Right renal cortex interstitium (tissue), 3 donors: ENCODE results near the gene DPPA3. TPM values are rescaled to one million over a fixed set of nuclear protein-coding genes. Genes with fewer than 3 reads are reported as not detected.
"Not testable (repeated sequence)": the region's sequence is repeated elsewhere in the genome, so short reads cannot be mapped to it uniquely, and the experiment has no call there.

Experiments used
- DNase-seq, 3 donors: peaks; one replicate each; pipeline ENCODE4 v3.0.0-alpha.2; 2013; ENCODE audit warnings: low read depth in 3 of 3, low spot score in 2 of 3
- polyA plus RNA-seq, 3 donors: library from polyadenylated mRNA; unstranded; fragments of 120-200 nt; gene quantifications; one replicate each; pipeline ENCODE4 v1.2.1, GENCODE V29; 2013; ENCODE audit not compliant: insufficient read length in 3 of 3

Gene DPPA3
- not detected for polyA plus RNA-seq

DNA sequence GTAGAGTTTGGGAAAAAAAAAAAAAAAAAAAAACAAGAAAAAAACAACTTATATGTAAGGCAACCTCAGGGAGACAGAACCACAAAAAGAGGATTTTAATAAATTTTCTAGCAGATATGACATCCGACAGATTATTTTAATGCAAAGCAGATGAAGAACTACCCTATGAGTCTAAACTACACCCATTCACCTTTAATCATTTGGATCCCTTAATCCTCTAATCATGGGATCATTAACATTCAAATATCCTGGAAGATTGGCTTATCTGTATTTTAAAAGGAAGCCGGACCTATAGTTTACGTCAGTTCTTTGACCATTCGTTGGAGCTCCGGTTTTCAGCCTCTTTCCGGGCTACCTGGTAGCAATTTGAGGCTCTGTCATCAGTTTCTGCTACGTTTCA is at the start of gene DPPA3:
Gene DPPA3, plus strand, starts transcription at position 301 of the 400 bp plus-strand sequence. CDS start 138 bp downstream, outside the sequence.
- DNase-seq, result no peak

DNA sequence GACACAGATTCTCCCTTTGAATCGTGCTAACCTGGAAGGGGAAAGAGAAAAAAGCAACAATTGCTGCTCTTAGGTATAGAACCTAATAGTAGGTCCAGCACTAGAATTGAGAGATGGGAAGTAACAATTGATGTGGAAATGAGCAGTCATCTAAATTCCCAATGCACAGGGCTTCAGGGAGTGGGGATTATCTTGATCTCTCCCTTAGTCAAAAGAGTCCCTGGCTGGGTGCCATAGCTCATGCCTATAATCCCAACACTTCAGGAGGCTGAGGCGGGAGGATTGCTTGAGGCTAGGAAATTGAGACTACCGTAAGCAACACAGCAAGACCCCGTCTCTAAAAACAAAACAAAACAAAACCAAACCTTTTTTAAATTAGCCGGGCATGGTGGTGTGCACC is 49.5 kb upstream of the DPPA3 start:
- DNase-seq, result no peak

DNA sequence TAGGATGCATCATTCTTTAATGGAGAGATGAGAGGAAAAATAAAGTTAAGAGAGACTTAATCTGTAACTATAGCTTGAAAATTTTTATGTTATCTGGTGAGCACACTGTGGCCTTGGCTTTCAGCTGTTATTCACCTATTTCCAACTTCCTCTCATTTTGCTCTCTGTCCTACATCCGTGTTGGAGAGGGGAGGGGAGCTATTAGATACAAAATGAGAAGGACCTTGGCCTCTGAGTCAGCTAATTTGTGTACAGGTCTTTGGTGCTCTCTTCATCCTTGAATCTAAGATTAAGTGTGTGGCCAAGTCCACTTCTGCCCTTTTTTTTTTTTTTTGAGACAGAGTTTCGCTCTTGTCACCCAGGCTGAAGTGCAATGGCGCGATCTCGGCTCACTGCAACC is 44.6 kb upstream of the DPPA3 start:
- DNase-seq, result no peak

GRCh38 chr12:7667125-7667524 is 44.1 kb upstream of the DPPA3 start:
- no peak for DNase-seq

DNA sequence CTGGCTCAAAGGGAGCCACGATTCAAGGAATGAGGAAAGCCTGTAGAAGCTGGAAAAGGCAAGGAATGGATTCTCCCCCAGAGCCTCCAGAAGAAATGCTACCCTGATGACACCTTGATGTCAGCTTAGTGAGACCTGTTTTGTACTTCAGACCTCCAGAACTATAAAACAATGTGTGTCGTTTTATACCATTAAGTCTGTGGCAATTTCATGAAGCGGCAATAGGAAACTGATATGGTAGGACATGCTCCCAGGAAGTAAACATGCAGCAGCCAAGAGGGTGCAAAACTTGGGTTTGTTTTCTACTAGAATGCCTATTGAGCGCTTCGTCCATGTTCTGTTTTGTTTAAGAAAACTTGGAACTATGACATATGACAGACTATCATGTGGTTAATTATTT is 43.1 kb upstream of the DPPA3 start:
- DNase-seq, result no peak

GRCh38 chr12:7675455-7675854 is 35.8 kb upstream of the DPPA3 start:
- DNase-seq, result not testable (repeated sequence)

- DNase-seq, result peak; percentile 18 to 27 (median 27)
Observed at GRCh38 chr12:7677432-7677888, 33.8 kb upstream of the DPPA3 start.

DNA sequence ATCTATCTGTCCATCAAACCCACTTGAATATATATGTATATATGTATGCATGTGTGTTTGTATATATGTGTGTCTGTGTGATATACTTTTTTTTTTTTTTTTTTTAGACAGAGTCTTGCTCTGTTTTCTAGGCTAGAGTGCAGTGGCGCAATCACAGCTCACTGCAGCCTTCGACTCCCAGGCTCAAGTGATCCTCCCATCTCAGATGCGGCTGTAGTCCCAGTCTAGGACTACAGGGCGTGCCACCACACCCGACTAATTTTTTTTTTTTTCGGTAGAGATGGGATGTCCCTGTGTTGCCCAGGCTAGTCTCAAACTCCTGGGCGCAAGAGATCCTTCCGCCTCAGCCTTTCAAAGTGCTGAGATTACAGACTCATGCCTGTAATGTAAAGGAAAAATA is 32.5 kb upstream of the DPPA3 start:
- DNase-seq, result no peak

DNA sequence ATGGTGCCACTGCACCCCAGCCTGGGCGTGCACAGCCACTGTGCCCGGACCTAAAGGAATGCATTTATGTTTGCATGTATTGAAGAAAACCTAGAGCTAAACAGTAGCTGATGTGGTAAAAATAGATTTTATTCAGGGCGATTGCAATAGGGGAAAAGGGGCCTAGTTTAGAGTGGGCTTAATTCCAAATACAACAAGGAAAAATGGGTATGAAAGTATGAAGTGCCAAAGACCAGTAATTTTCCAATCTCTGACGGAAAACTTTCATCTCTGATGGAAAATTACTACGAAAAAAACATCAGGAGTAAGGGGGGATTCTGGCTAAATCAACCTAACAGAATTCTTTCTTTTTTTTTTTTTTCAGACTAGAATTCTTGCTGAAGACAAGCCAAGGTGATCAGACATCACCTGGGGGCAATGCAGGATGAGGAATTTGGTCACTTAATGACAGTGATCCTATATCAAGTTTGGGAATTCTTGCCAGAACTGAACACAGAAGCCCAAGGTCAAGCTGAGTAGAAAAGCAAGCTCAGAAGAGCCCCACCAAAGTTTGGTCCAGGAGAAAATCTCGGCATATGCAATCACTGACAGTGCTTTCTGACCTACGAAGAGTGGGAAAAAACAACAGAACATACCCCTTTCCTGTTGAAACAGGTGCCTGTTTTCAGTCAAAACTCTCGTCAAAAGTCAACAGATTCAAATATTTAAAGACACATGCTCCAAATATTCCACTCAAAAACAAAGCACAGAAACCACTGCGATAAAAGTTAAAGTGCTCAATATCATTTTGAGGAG is 31.8 kb upstream of the DPPA3 start:
- DNase-seq, result no peak

- DNase-seq, result no peak
Observed at GRCh38 chr12:7681535-7681934, 29.7 kb upstream of the DPPA3 start.

DNA sequence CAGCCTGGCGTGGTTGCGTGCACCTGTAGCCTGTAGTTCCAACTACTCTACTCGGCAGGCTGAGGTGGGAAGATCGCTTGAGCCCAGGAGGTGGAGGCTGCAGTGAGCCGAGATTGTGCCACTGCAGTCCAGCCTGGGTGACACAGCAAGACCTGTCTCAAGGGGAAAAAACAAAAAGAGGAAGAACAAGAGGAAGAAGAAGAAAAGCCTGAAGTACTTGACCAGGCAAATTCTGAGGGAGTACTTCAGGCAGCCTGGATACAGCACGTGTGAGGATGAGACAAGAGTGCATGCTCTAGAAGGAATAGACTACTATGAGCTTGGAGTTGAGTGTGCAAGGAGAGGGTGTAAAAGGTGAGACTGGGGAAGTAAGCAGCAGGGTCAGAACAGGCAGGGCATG is 17.4 kb upstream of the DPPA3 start:
- no peak for DNase-seq

DNA sequence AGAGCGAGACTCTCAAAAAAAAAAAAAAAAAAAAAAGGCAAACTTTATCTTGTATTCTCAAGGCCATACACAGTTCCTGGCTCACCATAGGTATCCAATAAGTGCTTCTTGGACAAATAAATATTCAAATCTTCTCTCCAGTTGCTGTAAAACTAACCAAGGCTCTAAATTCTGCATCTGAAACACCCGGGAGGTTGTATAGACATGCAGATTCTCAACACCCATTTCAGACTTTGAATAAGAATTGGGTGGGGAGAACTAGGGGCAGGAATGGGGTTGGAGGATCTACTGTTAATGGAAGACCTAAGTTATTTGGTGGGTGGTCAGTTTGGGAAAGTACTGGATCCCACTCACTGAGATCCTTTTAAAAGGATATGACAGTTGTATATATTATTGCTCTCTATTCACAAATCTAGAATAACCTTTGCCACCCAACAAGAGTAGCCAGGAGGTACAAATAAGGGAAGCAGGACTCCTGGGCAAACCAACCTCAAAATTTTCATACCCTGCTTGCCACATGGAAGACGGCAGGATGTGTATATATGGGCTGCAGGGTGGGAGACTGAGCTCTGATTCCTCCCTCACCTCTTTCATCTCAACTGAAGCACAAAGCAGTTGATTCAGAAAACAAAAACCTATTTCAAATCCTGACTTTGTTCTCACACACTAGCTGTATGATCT is 16.5 kb upstream of the DPPA3 start:
- DNase-seq, result no peak

DNA sequence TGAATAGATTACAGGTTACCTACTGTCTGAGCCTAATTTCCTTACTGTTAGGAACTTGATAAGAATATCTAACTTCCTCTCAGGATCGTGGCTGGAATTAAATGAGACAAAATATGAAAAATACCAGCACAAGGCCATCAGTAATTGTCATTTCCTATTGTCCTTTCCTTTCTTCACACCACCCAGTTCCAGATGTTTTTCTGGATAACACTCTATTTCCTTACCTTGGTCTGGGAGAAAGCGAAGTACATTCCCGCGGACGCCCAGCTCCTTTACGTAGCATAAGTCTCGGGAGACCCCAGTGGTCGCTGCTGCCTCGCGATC is 16.0 kb upstream of the DPPA3 start:
- no peak for DNase-seq

GRCh38 chr12:7695566-7696197 is 15.6 kb upstream of the DPPA3 start, which contains the start of gene GDF3:
GDF3 (minus strand) TSS chr12:7695775; CDS start chr12:7695728, 47 bp downstream.
- DNase-seq, result peak in 2 of 3 donors; percentile 7 to 8

- no peak for DNase-seq
Observed at GRCh38 chr12:7705846-7706245, 5.4 kb upstream of the DPPA3 start.

DNA sequence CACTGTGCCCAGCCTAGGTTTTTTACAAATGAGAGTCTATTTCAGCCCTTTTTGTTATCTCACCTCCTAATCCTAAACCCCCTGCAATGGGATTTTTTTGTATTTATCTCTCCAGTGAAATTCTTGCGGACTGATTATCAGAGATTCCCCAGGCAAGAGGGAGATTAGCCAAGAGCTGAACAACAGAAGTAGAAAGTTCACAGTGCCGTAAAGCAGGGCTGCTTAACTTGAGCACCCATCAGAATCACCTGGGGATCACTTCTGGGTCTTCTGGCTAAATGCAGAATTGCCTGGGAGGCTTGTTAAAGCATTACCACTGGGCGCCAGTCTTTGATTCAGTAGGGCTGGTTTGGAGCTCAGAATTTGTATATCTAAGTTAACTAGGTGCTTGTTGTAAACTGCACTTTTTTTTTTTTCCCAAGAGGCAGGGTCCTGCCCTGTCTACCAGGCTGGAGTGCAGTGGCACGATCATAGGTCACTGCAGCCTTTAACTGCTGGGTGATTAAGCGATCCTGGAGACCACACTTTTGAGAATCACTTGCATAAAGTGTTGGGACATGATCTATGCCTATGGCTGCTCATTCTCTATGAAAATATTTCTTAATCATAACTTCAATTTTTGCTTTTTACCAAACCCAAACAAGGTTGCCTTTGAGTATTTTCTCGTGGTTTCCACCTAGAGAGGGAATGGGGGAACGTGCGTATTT is 1.1 kb upstream of the DPPA3 start:
- no peak for DNase-seq

- no peak for DNase-seq
Observed at GRCh38 chr12:7712841-7713442, 1.7 kb downstream of the DPPA3 start.

DNA sequence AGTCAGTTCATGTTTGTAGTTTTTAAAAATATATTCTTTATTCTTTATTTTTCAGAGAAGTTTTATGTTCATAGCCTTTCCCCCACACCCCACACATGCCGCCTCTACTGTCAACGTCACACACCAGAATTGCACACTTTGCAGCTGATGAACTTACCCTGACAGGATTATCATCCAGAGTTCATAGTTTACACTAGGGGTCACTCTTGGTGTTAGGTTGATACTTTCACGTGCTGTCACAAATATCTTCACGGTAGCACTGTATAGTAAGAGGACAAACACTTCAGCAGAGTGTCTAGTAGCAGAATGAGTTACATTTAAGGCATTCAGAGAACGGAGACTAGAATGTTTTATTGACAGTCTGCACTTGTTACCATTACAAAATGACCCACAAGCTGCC is 5.1 kb downstream of the DPPA3 start:
- no peak for DNase-seq

DNA sequence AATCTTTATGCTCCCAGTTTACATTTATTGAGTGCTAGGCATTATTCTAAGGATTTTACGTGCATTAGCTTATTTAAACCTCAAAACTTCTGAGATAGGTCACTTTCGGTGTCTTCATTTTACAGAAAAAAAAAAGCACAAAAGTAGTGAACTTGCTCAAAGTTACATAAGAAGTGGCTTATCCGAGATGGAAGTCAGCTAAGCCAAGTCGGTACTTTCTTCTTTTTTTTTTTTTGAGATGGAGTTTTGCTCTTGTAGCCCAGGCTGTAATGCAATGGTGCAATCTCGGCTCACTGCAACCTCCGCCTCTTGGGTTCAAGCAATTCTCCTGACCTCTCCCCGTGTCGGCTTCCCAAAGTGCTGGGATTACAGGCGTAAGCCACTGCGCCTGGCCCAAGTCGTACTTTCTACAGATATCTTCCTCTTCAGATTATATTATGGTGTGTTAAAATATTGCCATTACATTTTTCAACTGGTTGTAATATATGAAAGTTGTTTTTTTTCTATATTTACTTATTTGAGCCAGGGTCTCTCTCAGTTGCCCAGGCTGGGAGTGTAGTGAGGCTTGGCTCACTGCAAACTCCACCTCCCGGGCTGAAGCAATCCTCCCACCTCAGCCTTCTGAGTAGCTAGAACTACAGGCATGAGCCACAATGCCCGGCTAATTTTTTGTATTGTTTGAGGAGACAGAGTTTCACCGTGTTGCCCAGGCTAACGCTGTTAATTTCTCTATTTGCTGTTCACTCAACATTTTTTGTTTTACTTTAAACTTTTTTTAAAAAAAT is 8.9 kb downstream of the DPPA3 start:
- DNase-seq, result no peak

GRCh38 chr12:7723926-7724325 is 12.7 kb downstream of the DPPA3 start:
- DNase-seq, result no peak
